NB4 (cell line): ENCODE data around the gene FAM53C.

Experiments
- CTCF ChIP-seq: IDR thresholded peaks from one replicate; pipeline ENCODE4 v1.5.1; 2012; ENCODE audit warnings: low read depth, low read length
- POLR2A ChIP-seq: IDR thresholded peaks from 2 replicates; pipeline ENCODE4 v1.6.1; 2011; ENCODE audit warnings: mild to moderate bottlenecking; ENCODE audit not compliant: insufficient read length; ENCODE audit errors: extremely low read depth

- TF ChIP-seq CTCF (no peak), POLR2A (no peak)
These were observed 53.9 kb downstream of the FAM53C start for GRCh38 chr5:138391859-138392386.
